ENCODE data around the gene TAF1L.
"Not testable (repeated sequence)": the region's sequence is repeated elsewhere in the genome, so short reads cannot be mapped to it uniquely, and the experiment has no call there.

The TAF1L gene, protein sequence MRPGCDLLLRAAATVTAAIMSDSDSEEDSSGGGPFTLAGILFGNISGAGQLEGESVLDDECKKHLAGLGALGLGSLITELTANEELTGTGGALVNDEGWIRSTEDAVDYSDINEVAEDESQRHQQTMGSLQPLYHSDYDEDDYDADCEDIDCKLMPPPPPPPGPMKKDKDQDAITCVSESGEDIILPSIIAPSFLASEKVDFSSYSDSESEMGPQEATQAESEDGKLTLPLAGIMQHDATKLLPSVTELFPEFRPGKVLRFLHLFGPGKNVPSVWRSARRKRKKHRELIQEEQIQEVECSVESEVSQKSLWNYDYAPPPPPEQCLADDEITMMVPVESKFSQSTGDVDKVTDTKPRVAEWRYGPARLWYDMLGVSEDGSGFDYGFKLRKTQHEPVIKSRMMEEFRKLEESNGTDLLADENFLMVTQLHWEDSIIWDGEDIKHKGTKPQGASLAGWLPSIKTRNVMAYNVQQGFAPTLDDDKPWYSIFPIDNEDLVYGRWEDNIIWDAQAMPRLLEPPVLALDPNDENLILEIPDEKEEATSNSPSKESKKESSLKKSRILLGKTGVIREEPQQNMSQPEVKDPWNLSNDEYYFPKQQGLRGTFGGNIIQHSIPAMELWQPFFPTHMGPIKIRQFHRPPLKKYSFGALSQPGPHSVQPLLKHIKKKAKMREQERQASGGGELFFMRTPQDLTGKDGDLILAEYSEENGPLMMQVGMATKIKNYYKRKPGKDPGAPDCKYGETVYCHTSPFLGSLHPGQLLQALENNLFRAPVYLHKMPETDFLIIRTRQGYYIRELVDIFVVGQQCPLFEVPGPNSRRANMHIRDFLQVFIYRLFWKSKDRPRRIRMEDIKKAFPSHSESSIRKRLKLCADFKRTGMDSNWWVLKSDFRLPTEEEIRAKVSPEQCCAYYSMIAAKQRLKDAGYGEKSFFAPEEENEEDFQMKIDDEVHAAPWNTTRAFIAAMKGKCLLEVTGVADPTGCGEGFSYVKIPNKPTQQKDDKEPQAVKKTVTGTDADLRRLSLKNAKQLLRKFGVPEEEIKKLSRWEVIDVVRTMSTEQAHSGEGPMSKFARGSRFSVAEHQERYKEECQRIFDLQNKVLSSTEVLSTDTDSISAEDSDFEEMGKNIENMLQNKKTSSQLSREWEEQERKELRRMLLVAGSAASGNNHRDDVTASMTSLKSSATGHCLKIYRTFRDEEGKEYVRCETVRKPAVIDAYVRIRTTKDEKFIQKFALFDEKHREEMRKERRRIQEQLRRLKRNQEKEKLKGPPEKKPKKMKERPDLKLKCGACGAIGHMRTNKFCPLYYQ (N-terminal part only)

DNA sequence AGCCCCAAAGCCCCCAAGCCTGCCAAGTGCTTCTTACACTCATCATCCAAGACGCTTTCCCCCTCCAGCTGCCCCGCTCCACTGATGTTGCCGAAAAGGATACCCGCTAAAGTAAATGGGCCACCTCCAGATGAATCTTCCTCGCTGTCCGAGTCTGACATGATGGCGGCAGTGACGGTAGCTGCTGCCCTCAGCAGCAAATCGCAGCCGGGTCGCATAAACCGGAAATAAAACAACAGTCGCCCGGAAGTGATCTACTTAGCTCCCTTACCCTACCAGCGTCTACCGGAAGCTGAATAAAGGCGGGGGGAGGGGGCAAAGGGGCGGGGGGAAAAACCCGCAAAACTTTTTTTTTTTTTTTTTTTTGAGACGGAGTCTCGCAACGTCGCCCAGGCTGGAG, at the start of gene TAF1L:
Gene TAF1L (minus strand): TSS at position 308 of the 400 bp plus-strand sequence. CDS start 90 bp downstream, at position 218.
- DNase-seq, result no peak

DNA sequence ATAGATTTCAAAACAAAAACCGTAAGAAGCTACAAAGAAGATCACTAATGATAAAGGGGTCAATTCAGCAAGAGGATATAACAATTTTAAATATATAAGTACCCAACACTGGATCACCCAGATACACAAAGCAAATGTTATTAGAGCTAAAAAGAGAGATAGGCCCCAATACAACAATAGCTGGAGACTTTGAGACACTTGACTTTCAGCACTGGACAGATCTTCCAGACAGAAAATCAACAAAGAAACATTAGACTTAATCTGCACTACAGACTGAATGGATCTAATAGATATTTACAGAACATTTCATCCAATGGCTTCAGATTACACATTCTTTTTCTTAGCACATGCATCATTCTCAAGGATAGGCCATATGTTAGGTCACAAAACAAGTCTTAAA, 46.3 kb upstream of the TAF1L start:
- DNase-seq, result no peak

DNA sequence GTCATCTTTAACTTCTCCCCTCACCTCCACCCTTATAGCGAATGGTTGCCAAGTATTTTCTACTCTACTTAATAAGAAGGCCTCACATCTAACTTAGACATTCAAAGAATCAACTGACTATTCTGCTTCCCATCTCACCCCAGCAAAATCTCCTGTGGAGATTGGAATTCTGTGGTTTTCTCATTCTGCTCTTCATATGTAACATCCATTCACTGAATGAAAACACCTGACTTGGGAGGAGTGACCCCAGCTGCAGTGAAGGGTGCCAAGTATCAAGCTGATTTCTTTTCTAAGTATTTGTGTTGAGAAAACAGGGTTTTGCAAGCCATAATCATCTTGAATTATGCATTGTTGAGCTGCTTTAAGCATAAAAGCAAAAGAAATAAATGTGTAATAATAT, 42.5 kb upstream of the TAF1L start:
- DNase-seq, result no peak

DNA sequence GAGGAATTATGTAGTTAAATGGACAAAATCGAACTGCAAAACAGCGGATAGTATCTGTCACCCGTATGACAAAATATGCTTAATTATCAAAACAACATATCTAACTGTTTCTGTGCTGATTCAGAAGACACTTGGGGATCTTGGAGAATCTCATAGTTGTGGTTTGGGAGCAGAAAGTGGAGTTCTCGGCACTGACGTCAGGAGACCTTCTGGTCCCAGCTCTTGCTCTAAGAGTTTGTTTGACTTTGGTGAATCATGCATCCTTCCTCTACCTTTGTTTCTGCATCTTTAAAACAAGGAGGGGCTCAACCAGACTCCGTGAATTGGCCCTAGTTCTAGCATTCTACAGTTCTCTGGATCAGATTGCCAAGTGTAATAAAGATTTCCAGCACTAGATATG, 37.0 kb upstream of the TAF1L start:
- peak; percentile 87 for DNase-seq

DNA sequence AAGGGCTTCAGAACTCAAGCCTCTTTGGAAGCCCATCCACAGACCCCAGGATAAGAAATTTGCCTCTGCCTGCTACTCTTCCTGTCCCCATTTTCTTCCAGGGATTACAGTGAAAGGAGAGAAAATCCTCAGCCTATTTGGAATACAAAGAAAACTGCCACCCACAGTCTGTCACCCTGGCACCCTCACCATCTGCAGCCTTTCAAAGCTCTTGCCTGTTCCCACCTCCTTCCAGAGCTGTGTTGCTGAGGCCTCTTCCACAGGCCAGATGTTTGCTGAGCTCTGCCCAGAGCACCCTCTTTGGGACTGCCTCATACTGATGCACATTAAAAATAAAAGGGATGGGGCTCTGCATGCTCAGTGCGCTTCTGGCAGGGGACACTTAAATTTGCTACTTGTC, 35.9 kb upstream of the TAF1L start:
- no peak for DNase-seq

DNA sequence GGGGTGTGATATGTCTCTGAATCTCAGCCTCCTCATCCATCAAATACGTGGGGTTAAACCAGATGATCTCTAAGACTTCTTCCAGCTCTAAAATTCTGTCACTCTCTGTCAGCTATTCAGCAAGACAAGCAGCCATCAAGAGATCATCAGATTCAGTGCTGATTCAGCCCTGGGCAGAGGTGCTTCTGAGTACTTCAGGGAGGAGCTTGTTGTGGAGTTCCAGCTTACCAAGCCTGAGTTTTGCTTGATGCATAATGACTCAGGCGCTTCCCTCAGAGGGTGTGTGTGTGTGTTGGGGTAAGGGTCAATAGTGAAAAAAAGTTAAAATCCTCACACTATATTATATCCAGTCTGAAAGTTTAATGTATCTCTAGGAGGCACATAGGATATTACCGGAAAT, 29.6 kb upstream of the TAF1L start:
- DNase-seq, result peak; percentile 43

DNA sequence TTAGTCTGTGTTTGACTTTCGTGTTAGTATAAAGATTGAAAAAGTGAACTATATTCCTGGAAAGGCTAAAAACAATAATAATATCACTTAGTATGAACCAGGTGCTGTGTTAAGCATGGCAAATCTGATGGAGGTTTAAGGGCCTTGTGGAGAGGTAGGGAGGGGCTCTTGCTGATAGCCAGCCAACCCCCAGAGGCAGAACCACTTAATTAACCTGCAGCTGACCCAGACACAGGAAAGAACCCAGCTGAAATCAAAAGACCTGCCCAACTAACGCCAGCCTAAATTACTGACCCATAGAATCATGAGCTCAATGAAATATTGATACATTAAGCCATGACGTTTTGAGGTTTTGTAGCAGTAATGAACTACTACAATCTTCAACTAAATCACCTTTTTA, 28.3 kb upstream of the TAF1L start:
- no peak for DNase-seq

DNA sequence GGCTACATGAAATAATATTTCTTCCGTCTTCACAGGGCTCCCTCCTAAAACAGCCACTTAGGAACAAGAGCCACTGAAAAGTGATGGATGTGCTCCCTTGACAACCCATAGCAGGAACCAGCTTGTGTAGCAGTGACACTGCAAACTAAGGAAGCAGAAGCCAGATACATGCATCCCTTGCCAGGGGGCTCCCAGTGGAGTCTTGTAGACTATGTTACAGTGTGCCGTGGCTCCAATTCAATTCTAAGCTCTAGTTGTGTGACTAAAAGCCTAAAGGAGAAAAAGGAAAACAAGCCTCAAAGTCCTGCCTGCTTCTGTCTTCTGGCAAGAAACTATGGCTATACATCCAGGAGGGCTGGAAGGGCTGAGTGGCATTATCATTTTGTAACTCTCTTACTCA, 12.2 kb upstream of the TAF1L start:
- no peak for DNase-seq

DNA sequence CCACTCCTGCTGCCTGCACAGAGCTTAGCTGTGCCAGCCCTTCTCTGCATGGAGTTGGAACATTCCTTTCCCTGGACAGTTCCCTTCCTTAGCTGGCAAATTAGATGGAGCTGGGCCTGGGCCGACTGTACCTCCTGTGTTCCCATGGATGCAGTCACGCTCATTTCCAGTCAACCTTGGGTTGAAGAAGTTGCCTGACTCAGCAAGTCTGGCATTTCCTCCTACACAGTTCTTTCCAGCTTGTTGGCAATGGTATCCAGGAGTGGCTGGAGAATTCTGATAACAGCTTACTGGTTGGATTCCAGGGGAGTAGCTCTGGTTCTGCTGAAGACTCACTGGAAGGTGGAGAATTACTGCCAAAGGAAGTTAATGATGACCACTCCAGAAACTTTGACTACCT, 9.2 kb upstream of the TAF1L start:
- peak; percentile 83 for DNase-seq

DNA sequence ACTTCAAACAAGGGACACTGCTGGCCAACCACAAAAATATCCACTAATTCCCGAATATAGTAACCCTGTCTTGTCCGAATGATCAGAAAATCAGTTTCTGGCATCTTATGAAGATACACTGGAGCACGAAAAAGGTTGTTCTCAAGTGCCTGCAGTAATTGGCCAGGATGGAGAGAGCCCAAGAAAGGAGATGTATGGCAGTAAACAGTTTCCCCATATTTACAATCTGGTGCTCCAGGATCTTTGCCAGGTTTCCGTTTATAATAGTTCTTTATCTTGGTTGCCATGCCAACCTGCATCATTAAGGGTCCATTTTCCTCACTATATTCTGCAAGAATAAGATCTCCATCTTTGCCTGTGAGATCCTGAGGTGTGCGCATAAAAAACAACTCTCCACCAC, 2.3 kb downstream of the TAF1L start:
- not testable (repeated sequence) for DNase-seq

DNA sequence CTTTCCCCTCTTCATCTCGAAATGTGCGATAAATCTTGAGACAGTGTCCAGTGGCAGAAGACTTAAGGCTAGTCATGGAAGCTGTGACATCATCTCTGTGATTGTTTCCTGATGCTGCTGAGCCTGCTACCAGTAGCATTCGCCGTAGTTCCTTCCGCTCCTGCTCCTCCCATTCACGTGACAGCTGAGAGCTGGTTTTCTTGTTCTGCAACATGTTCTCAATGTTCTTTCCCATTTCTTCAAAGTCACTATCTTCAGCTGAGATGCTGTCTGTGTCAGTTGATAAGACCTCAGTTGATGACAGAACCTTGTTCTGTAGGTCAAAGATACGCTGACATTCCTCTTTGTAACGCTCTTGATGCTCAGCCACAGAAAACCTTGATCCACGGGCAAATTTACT, 3.5 kb downstream of the TAF1L start:
- no peak for DNase-seq

DNA sequence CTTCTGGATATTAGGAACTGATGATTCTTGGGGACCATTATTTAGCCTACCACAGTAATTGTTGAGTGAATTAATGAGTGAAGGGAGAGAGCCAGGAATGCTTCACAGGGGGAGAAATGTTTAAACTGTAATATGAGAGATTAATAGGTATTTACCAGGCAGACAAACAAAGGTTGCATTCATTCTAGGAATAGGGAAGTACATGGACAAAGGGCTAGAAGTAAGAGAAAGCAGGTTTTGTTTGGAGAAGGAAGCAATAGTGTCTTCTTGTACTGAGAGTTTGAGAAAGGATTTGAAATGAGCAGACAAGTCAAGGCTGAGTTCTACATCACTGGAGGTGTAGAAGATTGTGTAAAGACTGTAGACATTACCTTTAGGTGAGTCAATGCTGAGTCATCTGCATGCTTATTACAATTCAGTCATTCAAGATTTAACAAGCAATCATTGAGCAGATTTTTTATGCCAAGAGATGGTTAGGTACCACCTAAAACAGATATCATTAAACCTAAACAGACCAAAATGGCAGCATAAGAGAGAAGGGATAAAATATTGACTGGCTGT, 8.0 kb downstream of the TAF1L start:
- no peak for DNase-seq

DNA sequence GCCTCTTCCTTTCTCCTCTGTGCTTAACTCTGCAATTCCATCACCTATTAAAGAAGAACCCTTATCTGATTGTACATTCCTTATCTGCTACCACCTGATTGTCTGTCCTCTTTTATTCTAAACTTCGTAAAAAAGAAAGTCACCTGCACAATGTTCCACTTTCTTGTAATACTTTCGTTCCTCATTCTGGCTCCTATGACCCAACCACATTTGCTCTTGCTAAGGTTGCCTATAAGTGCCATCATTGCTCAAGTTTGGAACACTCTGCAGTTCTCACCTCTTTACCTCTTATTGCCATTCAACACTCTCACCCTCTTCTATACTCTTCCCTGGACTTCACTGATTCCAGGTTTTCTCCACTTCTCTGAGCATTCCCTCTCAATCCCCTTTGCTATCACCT, 10.1 kb downstream of the TAF1L start:
- no peak for DNase-seq

DNA sequence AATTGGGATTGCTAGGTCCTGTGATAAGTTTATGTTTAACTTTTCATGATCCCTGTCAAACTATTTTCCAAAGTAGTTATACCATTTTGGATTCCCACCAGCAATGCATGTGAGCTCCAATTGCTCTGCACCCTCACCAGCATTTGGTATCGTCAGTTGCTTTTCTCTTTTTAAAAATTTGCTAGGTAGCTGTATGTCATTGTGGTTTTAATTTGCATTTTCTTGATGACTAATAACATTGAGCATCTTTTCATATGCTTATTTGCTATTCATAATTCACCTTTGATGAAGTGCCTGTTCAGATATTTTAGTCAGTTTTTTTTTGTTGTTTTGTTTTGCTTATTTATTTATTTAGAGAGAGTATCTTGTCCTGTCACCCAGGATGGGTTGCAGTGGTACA, 12.5 kb downstream of the TAF1L start:
- no peak for DNase-seq

DNA sequence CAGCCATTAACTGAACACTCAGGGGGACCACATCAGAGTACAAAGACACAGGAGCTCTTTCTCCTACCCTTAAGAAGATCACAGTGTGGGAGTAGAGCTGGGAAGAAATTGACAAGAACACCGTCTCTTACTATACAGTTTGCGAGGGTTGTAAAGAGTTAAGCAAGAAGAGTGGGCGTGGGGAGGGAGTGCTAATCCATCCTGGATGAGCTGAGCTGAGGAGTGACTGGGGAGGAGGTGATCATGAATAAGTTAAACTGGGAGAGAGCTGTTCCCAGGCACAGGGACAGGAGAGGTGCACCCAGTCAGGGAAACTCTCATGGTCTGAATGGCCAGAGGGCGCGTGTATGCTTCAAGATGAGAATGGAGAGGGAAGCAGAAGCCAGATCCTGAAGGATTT, 17.2 kb downstream of the TAF1L start:
- DNase-seq, result no peak

DNA sequence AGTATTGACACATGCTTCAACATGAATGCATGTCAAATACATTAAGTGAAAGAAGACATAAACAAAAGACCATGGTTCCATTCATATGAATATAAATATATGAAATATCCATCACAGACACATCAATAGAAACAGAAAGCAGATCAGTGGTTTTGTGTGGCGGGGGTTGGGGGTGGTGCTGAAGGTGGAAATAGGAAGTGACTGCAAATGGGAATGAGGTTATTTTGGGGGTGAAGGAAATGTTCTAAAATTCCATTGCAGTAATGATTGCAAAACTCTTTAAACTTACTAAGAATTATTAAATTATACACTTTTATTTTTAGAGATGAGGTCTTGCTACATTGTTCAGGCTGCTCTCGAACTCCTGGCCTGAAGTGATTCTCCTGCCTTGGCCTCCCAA, 28.7 kb downstream of the TAF1L start:
- DNase-seq, result no peak

DNA sequence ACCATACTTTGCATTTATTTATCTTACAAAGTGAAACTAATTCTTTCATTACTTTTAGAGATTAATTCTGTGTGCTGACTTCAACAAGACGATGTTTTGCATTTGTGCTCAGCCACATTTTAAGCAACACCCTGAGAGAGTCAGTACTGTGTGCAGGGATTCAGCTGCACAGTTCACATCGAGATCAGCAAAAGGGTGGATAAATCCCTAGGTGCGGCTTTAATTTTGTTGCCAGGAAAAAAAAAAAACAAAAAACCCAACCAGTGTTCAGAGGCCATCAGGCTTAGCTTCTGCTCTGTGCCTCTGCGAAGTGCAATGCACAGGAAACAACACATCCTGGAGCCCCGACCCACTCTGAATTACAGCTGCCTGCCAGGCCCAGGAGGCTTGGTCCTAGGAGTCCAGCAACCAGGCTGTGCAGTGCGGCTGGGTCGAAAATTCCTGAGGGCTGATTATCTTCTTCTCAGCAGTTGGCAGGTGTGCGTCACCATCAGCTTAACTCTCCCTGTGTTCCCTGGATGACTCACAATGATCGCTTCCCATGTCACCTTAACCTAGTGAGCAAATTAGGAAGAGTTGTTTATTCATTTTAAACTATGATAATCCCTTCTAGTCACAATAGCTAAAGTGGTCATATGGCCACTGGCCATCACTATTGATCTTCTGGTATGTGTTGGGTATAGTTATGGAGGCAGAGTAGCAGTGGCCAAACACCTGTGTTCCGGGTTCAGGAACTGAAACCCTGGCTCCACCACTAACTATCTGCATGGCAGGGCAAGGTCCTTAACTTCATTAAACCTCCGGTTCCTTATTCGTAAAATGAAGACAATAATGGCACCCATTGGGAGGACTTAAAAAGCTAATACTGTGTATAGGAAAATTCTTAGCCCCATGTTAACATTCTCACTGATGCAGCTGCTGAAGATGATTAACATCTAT, 31.3 kb downstream of the TAF1L start:
- no peak for DNase-seq

DNA sequence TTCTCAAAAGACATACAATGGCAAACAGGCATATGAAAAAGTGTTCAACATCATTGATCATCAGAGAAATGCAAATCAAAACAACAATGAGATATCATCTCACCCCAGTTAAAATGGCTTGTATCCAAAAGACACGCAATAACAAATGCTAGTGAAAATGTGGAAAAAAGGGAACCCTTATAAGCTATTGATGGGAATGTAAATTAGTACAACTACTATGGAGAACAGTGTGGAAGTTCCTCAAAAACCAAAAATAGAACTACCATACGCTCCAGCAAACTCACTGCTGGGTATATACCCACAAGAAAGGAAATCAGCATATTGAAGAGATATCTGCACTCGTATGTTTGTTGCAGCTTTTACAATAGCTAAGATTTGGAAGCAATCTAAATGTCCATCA, 36.4 kb downstream of the TAF1L start:
- DNase-seq, result not testable (repeated sequence)

DNA sequence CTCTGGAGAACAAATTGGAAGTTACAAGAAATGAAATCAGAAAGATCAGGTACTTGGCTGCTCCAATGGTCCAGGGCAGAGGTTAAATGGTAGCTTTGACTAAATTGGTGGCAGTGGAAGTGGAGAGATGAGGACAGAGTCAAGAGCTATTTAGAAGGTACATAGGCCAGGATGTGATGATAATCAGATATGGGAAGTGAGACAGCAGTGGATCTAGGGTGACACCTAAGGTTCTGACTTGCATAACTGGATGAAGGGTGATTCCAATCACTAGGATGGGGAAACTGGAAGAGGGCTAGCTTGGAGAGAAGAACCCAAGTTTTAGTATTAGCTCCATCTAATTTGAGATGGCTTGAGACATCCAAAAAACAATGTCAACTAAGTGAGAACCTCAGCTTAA, 38.5 kb downstream of the TAF1L start:
- no peak for DNase-seq

DNA sequence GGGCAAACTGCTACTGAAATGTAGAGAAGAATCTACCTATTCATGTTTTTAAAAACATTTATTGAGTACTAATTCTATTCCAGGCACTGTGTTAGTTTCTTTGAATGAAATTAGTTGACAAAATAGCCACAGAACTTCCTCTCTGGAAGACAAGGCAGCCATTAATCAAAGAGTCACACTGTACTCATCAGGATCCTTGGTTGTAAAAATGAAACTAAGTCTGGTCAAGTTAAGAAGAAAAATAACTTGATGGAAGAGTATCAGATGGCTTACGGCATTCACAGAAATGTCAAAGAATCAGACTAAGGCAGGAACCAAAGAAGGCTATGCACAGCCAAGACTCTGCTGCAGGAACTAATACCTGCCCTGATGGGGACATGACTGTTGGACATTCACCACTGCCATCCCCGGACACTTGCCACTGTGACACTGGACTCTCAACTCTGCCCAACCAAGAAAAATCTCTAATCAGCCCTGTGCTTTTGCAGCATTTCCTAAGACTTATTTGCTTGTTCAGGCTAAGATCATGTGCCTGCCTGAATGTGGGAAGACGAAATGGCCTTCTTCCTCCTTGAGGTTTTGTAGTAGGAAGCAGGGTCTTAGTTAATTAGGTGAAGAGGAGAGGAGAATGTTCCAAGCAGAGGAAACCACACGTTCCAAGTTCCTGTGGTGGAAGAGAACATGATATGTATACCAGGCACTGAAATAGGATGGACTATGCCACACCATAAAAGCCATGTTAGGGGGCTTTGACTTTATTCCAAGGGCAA, 39.2 kb downstream of the TAF1L start:
- DNase-seq, result no peak

DNA sequence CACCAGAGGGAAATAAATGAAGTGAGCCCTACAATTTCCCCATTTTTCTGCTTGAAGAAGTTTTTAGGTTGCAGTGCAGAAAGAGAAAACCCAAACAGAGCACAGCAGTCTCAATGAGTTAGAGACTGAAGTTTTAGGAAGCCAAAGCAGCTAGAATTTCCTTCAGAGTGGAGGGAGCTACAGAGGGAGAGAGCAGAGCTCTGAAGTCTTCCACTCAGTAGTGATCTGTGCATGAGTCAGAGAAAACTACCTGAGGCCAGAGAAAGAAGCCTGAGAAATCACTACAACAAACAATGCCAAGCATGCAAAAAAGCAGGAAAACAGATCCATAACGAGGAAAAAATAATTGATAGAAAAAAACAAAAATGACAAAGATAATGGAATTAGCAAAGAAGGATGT, 44.6 kb downstream of the TAF1L start:
- no peak for DNase-seq

Data from EL (cell line).